Esophagus muscularis mucosa (tissue), 4 donors: ENCODE measurements around the gene SLC24A4. TPM values are rescaled to one million over a fixed set of nuclear protein-coding genes. Genes with fewer than 3 reads are reported as not detected.

Source experiments
- DNase-seq: peaks from one replicate; pipeline ENCODE4 v3.0.0-alpha.2; 2017; ENCODE audit errors: extremely low spot score
- H3K27ac ChIP-seq, 4 donors: fragments of 200-600 bp; sonication (generic); replicated peaks in 1 of 4; 1 replicate in 3 of 4; 2 replicates in 1 of 4; pipeline ENCODE4 v1.5.1; 2016 to 2019; ENCODE audit warnings: mild to moderate bottlenecking in 1 of 4
- H3K27me3 ChIP-seq, 4 donors: fragments of 200-600 bp; sonication (generic); one replicate each; pipeline versions ENCODE4 v1.5.1 to v1.6.0; 2016 to 2019
- H3K36me3 ChIP-seq, 4 donors: fragments of 200-600 bp; sonication (generic); one replicate each; pipeline ENCODE4 v1.5.1; 2016 to 2019
- H3K4me1 ChIP-seq, 4 donors: fragments of 200-600 bp; sonication (generic); one replicate each; pipeline ENCODE4 v1.5.1; 2016 to 2019
- H3K4me3 ChIP-seq, 4 donors: fragments of 200-600 bp; sonication (generic); 1 replicate in 2 of 4; 2 replicates in 2 of 4; pipeline ENCODE4 v1.5.1; 2016 to 2019; ENCODE audit warnings: mild to moderate bottlenecking in 4 of 4, moderate library complexity in 1 of 4
- H3K9me3 ChIP-seq, 4 donors: fragments of 200-600 bp; sonication (generic); 1 replicate in 3 of 4; 2 replicates in 1 of 4; pipeline ENCODE4 v1.5.1; 2016 to 2019
- EP300 ChIP-seq: sonication (generic); formaldehyde crosslinking; IDR thresholded peaks from one replicate; pipeline ENCODE4 v1.6.1; 2017; ENCODE audit warnings: antibody characterized with exemption
- POLR2A ChIP-seq: fragments of 450-650 bp; IDR thresholded peaks from one replicate; pipeline ENCODE4 v1.6.1; 2017; ENCODE audit warnings: antibody characterized with exemption, moderate library complexity, mild to moderate bottlenecking, low read depth
- POLR2AphosphoS5 ChIP-seq, 2 donors: sonication (generic); formaldehyde crosslinking; IDR thresholded peaks; one replicate each; pipeline ENCODE4 v1.6.1; 2017; ENCODE audit warnings: antibody characterized with exemption in 2 of 2
- WGBS: methylation state at CpG from one replicate; pipeline ENCODE4 v1.1.5; 2018; 5-methylcytosine and 5-hydroxymethylcytosine counted together
- intact Hi-C: fragments of 100-400 bp; cut with DNase I; formaldehyde crosslinking; loops from one replicate; pipeline ENCODE4 v1.15.1; 2023
- total RNA-seq, 4 donors: library from RNA; depleted of rRNA; stranded (reverse); fragments of >200 nt; gene quantifications; one replicate each; pipeline versions ENCODE4 v1.1.0 to v1.2.1, GENCODE V29; 2016
- TF ChIP-seq, protein P1 (sequence below), 3 experiments: fragments of 200-600 bp in 2 of 3; fragments of 450-650 bp in 1 of 3; sonication (generic) in 2 of 3; IDR thresholded peaks; one replicate each; pipeline ENCODE4 v1.5.1; 2017 to 2019; ENCODE audit warnings: antibody characterized with exemption in 3 of 3, mild to moderate bottlenecking in 2 of 3, moderate library complexity in 1 of 3

The SLC24A4 gene, protein sequence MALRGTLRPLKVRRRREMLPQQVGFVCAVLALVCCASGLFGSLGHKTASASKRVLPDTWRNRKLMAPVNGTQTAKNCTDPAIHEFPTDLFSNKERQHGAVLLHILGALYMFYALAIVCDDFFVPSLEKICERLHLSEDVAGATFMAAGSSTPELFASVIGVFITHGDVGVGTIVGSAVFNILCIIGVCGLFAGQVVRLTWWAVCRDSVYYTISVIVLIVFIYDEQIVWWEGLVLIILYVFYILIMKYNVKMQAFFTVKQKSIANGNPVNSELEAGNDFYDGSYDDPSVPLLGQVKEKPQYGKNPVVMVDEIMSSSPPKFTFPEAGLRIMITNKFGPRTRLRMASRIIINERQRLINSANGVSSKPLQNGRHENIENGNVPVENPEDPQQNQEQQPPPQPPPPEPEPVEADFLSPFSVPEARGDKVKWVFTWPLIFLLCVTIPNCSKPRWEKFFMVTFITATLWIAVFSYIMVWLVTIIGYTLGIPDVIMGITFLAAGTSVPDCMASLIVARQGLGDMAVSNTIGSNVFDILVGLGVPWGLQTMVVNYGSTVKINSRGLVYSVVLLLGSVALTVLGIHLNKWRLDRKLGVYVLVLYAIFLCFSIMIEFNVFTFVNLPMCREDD
- total RNA-seq, result 1 to 10 TPM; 1.7 to 2.9 (median 2.1) TPM

GRCh38 chr14:92323011-92323915, at the start of gene SLC24A4:
TSS of gene SLC24A4 (plus strand) at chr14:92323165. CDS start at chr14:92323831, 666 bp downstream.
- Histone ChIP-seq H3K9me3 (no peaks in the 10 kb centered on the region), H3K4me3 (peak within 1 kb of the TSS; percentile 42 to 56 (median 48)), H3K4me1 (peaks cover 12 to 21% (median 20%) of the 10 kb centered on the region in 4 donors), H3K36me3 (no peaks in the 10 kb centered on the region), H3K27ac (no peak within 1 kb of the TSS), H3K27me3 (peaks cover 0 to 85% (median 20%) of the 10 kb centered on the region in 4 donors)
- TF ChIP-seq POLR2A, result no peak
- under 1% methylated on average over 21 of the region's 117 CpGs for WGBS
- no peak for DNase-seq
- intact Hi-C loops, result no loop called here

GRCh38 chr14:92273166-92273565, 49.8 kb upstream of the SLC24A4 start:
- WGBS, result 82% methylated on average over 2 of the region's 2 CpGs

DNA sequence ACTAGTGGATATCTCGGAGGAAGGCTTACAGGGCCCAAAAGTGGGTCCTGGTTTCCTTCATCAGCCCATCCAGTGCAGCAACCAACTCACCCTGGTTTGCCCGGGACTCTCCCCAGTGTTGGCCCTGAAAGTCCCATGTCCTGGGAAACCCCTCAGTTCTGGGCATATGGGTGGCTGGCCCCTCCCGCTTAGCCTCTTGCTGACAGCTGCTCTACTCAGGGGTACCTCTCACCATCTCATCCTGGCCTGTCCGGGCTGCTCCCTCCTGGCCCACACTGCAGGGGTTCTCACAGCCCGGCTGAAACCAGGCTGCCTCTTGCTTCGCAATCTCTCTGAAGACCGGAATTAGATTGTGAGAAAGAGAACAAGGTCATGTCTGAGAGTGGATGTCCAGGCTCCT, 48.9 kb upstream of the SLC24A4 start:
- intact Hi-C loops, result no loop called here
- TF ChIP-seq, protein P1, sequence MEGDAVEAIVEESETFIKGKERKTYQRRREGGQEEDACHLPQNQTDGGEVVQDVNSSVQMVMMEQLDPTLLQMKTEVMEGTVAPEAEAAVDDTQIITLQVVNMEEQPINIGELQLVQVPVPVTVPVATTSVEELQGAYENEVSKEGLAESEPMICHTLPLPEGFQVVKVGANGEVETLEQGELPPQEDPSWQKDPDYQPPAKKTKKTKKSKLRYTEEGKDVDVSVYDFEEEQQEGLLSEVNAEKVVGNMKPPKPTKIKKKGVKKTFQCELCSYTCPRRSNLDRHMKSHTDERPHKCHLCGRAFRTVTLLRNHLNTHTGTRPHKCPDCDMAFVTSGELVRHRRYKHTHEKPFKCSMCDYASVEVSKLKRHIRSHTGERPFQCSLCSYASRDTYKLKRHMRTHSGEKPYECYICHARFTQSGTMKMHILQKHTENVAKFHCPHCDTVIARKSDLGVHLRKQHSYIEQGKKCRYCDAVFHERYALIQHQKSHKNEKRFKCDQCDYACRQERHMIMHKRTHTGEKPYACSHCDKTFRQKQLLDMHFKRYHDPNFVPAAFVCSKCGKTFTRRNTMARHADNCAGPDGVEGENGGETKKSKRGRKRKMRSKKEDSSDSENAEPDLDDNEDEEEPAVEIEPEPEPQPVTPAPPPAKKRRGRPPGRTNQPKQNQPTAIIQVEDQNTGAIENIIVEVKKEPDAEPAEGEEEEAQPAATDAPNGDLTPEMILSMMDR (IDR thresholded peaks at IDR 0.05), result no peak
- TF ChIP-seq EP300 (no peak), POLR2A (no peak), POLR2AphosphoS5 (IDR thresholded peaks at IDR 0.05) (no peak)
- 80% methylated on average over 7 of the region's 7 CpGs for WGBS
- Histone ChIP-seq H3K27me3 (peaks cover 0 to 14% (median 0%) of the 10 kb centered on the region in 4 donors), H3K4me1 (no peaks in the 10 kb centered on the region), H3K36me3 (no peaks in the 10 kb centered on the region), H3K9me3 (no peaks in the 10 kb centered on the region), H3K27ac (no peak overlapping the region), H3K4me3 (no peak overlapping the region)
- DNase-seq, result no peak

More at GRCh38 chr14:92273166-92273565, 49.8 kb upstream of the SLC24A4 start:
- no peak overlapping the region for H3K4me3 ChIP-seq
- no peak for DNase-seq
- H3K27me3 ChIP-seq, result peaks cover 0 to 14% (median 0%) of the 10 kb centered on the region in 4 donors
- no peak overlapping the region for H3K27ac ChIP-seq
- H3K36me3 ChIP-seq, result no peaks in the 10 kb centered on the region
- TF ChIP-seq EP300 (no peak), POLR2A (no peak), POLR2AphosphoS5 (IDR thresholded peaks at IDR 0.05) (no peak)
- TF ChIP-seq, protein P1 (IDR thresholded peaks at IDR 0.05), result no peak
- no peaks in the 10 kb centered on the region for H3K9me3 ChIP-seq
- no peaks in the 10 kb centered on the region for H3K4me1 ChIP-seq
- intact Hi-C loops, result no loop called here

DNA sequence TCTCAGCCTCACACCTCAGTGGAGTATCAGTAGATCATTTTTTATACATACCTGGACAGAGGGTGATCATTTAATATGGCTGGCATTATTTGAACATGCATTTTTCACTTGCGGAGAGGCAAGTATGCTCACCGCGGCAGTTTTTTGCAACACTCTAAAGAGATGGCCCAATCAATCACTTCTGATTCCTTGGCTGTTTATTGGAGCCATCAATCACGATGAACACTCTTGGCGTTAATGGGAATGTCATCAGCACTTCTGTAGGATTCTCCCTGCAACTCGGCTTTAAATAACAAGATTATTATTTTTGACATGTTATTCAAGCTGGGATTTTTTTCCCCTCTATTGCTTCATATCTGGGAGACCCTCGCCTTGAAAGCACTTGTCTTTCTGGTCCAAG, 46.9 kb upstream of the SLC24A4 start:
- 78% methylated on average over 7 of the region's 7 CpGs for WGBS

More for the DNA sequence above, 46.9 kb upstream of the SLC24A4 start:
- no peaks in the 10 kb centered on the region for H3K4me1 ChIP-seq
- intact Hi-C loops, result no loop called here
- no peak overlapping the region for H3K4me3 ChIP-seq
- no peaks in the 10 kb centered on the region for H3K36me3 ChIP-seq
- no peaks in the 10 kb centered on the region for H3K9me3 ChIP-seq
- peaks cover 0 to 14% (median 0%) of the 10 kb centered on the region in 4 donors for H3K27me3 ChIP-seq
- no peak for DNase-seq
- TF ChIP-seq POLR2AphosphoS5 (IDR thresholded peaks at IDR 0.05) (no peak), POLR2A (no peak), EP300 (no peak)
- TF ChIP-seq, protein P1 (IDR thresholded peaks at IDR 0.05), result no peak
- H3K27ac ChIP-seq, result no peak overlapping the region
